HFF-Myc (cell line): Measurements from ENCODE around the gene PLB1.

Source experiments
- DNase-seq: peaks from one replicate; pipeline ENCODE4 v3.0.0-alpha.2; 2011; ENCODE audit warnings: low read depth; ENCODE audit errors: extremely low read depth
- H3K4me3 ChIP-seq: replicated peaks from 2 replicates; pipeline ENCODE4 v1.5.1; 2011; ENCODE audit warnings: low read depth, mild to moderate bottlenecking, control low read depth, low read length
- TF ChIP-seq, protein P1 (sequence below): IDR thresholded peaks from 2 replicates; pipeline ENCODE4 v1.5.1; 2012; ENCODE audit warnings: mild to moderate bottlenecking, low read depth, low read length, control low read depth; ENCODE audit errors: missing control alignments

The PLB1 gene

DNA sequence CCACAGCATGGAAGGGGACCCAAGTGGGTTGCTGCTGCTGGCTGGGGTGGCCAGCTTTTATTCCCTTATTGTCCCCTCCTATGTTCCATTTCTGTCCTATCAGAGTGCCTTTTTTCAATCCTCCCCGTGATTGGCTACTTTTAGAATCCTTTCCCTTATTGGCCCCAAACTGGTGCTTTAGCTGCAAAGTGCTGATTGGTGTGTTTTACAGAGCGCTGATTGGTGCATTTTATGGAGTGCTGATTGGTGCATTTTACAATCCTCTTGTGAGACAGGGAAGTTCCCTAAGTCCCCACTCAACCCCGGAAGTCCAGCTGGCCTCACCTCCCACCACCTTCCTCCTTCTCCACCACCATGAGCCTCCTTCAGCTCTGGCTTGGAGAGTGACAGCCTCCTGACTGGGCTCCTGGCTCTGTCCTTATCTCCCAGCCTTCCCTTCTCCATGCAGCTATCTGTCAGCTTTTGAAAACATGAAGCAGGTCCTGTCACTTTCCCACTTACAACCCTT lies 20.7 kb upstream of the PLB1 start:
- DNase-seq, result no peak
- H3K4me3 ChIP-seq, result no peak overlapping the region
- TF ChIP-seq, protein P1, sequence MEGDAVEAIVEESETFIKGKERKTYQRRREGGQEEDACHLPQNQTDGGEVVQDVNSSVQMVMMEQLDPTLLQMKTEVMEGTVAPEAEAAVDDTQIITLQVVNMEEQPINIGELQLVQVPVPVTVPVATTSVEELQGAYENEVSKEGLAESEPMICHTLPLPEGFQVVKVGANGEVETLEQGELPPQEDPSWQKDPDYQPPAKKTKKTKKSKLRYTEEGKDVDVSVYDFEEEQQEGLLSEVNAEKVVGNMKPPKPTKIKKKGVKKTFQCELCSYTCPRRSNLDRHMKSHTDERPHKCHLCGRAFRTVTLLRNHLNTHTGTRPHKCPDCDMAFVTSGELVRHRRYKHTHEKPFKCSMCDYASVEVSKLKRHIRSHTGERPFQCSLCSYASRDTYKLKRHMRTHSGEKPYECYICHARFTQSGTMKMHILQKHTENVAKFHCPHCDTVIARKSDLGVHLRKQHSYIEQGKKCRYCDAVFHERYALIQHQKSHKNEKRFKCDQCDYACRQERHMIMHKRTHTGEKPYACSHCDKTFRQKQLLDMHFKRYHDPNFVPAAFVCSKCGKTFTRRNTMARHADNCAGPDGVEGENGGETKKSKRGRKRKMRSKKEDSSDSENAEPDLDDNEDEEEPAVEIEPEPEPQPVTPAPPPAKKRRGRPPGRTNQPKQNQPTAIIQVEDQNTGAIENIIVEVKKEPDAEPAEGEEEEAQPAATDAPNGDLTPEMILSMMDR, result no peak

GRCh38 chr2:28477087-28477486 lies 18.8 kb upstream of the PLB1 start:
- no peak for DNase-seq
- no peak overlapping the region for H3K4me3 ChIP-seq
- TF ChIP-seq, protein P1, result no peak

DNA sequence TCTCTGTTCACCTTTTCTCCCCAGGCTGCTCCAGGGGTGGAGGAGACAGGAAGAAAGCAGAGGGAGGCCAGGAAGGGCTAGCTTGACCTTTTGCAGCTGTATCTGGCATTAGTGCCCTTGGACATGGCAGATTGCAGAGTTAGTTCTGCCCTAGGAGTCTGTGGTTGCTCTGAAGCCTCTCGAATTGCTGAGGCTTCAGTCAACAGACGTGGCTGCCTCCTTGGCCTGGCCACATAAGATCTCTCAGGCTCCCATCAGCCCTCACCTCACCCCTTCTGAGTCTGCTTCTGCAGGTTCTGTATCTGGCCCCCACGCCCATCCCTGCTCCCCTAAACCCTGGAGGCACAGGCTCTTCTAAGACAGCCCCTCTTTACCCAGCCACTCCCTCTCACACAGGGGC lies 18.2 kb upstream of the PLB1 start:
- TF ChIP-seq, protein P1, result no peak
- no peak overlapping the region for H3K4me3 ChIP-seq
- no peak for DNase-seq

DNA sequence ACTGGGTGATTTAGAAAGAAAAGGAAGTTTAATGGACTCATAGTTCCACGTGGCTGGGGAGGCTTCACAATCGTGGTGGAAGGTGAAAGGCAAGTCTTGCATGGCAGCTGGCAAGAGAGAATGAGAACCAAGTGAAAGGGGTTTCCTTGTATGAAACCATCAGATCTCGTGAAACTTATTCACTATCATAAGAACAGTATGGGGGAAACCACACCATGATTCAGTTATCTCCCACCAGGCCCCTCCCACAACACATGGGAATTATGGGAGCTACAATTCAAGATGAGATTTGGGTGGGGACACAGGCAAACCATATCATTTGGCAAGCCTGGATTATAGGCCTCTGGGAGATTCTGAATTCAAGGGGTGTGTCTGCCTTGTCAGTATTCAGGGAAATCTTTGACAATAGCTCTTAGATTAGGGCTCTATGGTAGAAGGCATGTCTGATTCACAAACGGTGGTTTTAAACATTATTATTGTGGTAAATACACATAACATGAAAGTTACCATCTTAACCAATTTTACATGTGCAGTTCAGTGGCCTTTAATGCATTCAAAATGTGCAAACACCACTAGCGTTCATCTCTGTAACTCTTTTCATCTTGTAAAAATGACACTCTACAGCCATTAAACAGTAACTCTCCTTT lies 15.3 kb upstream of the PLB1 start:
- TF ChIP-seq, protein P1, result no peak
- no peak for DNase-seq
- H3K4me3 ChIP-seq, result no peak overlapping the region

DNA sequence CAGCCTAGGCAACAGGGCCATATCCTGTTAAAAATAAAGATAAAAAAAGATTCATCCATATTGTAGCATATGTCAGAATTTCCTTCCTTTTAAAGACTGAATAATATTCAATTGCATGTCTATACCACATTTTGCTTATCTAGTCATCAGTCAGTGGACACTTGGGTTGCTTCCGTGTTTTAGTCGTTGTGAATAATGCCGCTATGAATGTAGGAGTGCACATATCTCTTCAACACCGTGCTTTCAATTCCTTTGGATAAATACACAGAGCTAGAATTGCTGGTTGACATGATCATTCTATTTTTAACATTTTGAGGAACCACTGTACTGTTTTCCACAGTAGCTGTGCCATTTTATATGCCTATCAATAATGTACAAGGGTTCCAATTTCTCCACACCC lies 14.0 kb upstream of the PLB1 start:
- TF ChIP-seq, protein P1, result no peak
- no peak overlapping the region for H3K4me3 ChIP-seq
- no peak for DNase-seq

GRCh38 chr2:28484835-28485234 lies 11.0 kb upstream of the PLB1 start:
- H3K4me3 ChIP-seq, result no peak overlapping the region
- DNase-seq, result no peak
- TF ChIP-seq, protein P1, result no peak

DNA sequence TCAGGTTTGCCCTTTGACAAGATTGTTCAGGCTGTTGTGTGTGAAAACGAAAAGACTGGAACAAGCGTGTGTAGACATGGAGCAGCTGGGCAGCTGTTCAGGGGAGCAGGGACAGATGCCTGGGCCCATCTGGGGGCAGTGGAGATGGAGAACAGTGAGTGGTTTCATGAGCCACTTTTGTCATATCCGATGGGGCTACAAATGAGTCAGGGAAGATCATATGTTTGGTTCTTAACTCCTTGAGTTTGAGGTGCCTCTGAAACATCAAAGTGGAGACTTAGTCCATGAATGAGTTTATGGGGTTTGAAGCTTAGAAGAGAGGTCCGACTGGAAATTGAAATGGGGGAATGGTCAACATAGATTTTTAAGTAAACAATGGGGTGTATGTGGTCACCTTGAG lies 9.3 kb upstream of the PLB1 start:
- DNase-seq, result no peak
- H3K4me3 ChIP-seq, result no peak overlapping the region
- TF ChIP-seq, protein P1, result no peak
